WTC11 (cell line): ENCODE results near the gene PRKCZ. TPM values are rescaled to one million over a fixed set of nuclear protein-coding genes. Genes with fewer than 3 reads are reported as not detected.

Experiments used
- ATAC-seq: fragments of 200-7000 bp; cut with Tn5 transposase; 2 replicates; pipeline ENCODE4 v1.10.0; 2021; ENCODE audit warnings: mild to moderate bottlenecking, moderate library complexity
- CTCF ChIA-PET: fragments of 300-600 bp; sonication (Branson Sonifier 250); formaldehyde crosslinking; loops from one replicate; lab custom pipeline; 2021; ENCODE audit warnings: antibody characterized with exemption; lab: Charles Lee
- POLR2A ChIA-PET: fragments of 350-600 bp; sonication (Branson Sonifier 250); formaldehyde crosslinking; loops from one replicate; lab custom pipeline; 2021; ENCODE audit warnings: antibody characterized with exemption; lab: Charles Lee
- DNase-seq: peaks from one replicate; pipeline ENCODE4 v3.0.0; 2021; ENCODE audit warnings: low spot score
- H3K27ac Mint-ChIP-seq: 2 replicates; pipeline ENCODE4 v1.8.0; 2021; ENCODE audit warnings: mixed read lengths
- H3K27me3 Mint-ChIP-seq: 2 replicates; pipeline ENCODE4 v1.8.0; 2021; ENCODE audit warnings: low read depth, mild to moderate bottlenecking, moderate library complexity, mixed read lengths
- H3K36me3 Mint-ChIP-seq: 2 replicates; pipeline ENCODE4 v1.8.0; 2021; ENCODE audit warnings: mixed read lengths
- H3K4me1 Mint-ChIP-seq: 2 replicates; pipeline ENCODE4 v1.8.0; 2022; ENCODE audit warnings: mixed read lengths
- H3K4me3 Mint-ChIP-seq: 2 replicates; pipeline ENCODE4 v1.8.0; 2021; ENCODE audit warnings: mild to moderate bottlenecking, moderate library complexity, mixed read lengths
- H3K9me3 Mint-ChIP-seq: 2 replicates; pipeline ENCODE4 v1.8.0; 2021; ENCODE audit warnings: mixed read lengths
- CDX4 ChIP-seq: fragments of 250-450 bp; sonication (Bioruptor Pico); IDR thresholded peaks from 2 replicates; pipeline ENCODE4 v1.9.0; 2021; ENCODE audit warnings: moderate library complexity, mild to moderate bottlenecking, inconsistent platforms, borderline replicate concordance
- ELF4 ChIP-seq: sonication (generic); formaldehyde crosslinking; IDR thresholded peaks from 2 replicates; pipeline ENCODE4 v1.8.1; 2022; ENCODE audit warnings: low read depth, mild to moderate bottlenecking, moderate library complexity, missing genetic modification reagents
- ETV6 ChIP-seq: sonication (generic); formaldehyde crosslinking; IDR thresholded peaks from 2 replicates; pipeline ENCODE4 v1.8.1; 2022; ENCODE audit warnings: mild to moderate bottlenecking, missing genetic modification reagents
- FOXJ3 ChIP-seq: sonication (generic); formaldehyde crosslinking; IDR thresholded peaks from 2 replicates; pipeline ENCODE4 v1.9.0; 2021; ENCODE audit warnings: missing genetic modification reagents, mild to moderate bottlenecking, borderline replicate concordance
- FOXK1 ChIP-seq: sonication (generic); formaldehyde crosslinking; IDR thresholded peaks from 2 replicates; pipeline ENCODE4 v1.8.0; 2022; ENCODE audit warnings: mild to moderate bottlenecking, moderate library complexity, missing genetic modification reagents
- FOXP4 ChIP-seq: sonication (generic); formaldehyde crosslinking; IDR thresholded peaks from 2 replicates; pipeline ENCODE4 v1.8.0; 2022; ENCODE audit warnings: mild to moderate bottlenecking, missing genetic modification reagents
- GTF2I ChIP-seq: fragments of 250-450 bp; sonication (Bioruptor Pico); conservative IDR thresholded peaks from 2 replicates; pipeline ENCODE4 v1.4.0; 2021; ENCODE audit warnings: mild to moderate bottlenecking
- HMGA2 ChIP-seq: fragments of 250-450 bp; sonication (Bioruptor Pico); IDR thresholded peaks from 2 replicates; pipeline ENCODE4 v1.4.0; 2021; ENCODE audit warnings: mild to moderate bottlenecking, moderate library complexity
- JUN ChIP-seq: sonication (generic); formaldehyde crosslinking; IDR thresholded peaks from 2 replicates; pipeline ENCODE4 v1.8.0; 2023; ENCODE audit warnings: mild to moderate bottlenecking, missing genetic modification reagents
- MYBL2 ChIP-seq: sonication (generic); formaldehyde crosslinking; IDR thresholded peaks from 2 replicates; pipeline ENCODE4 v1.8.1; 2023; ENCODE audit warnings: mild to moderate bottlenecking, moderate library complexity, missing genetic modification reagents
- NFE2L1 ChIP-seq: sonication (generic); formaldehyde crosslinking; IDR thresholded peaks from 2 replicates; pipeline ENCODE4 v1.8.1; 2023; ENCODE audit warnings: missing genetic modification reagents
- NR1H2 ChIP-seq: sonication (generic); formaldehyde crosslinking; IDR thresholded peaks from 2 replicates; pipeline ENCODE4 v1.9.0; 2021; ENCODE audit warnings: mild to moderate bottlenecking, moderate library complexity, missing genetic modification reagents
- RELA ChIP-seq: sonication (generic); formaldehyde crosslinking; IDR thresholded peaks from 2 replicates; pipeline ENCODE4 v1.8.1; 2022; ENCODE audit warnings: missing genetic modification reagents, mild to moderate bottlenecking, borderline replicate concordance
- RORB ChIP-seq: fragments of 250-450 bp; sonication (Bioruptor Pico); IDR thresholded peaks from 2 replicates; pipeline ENCODE4 v1.9.0; 2021; ENCODE audit warnings: mild to moderate bottlenecking
- SP1 ChIP-seq: sonication (generic); formaldehyde crosslinking; conservative IDR thresholded peaks from 2 replicates; pipeline ENCODE4 v1.8.1; 2022; ENCODE audit warnings: missing genetic modification reagents
- TP53 ChIP-seq: sonication (generic); formaldehyde crosslinking; IDR thresholded peaks from 2 replicates; pipeline ENCODE4 v1.8.1; 2023; ENCODE audit warnings: mild to moderate bottlenecking, missing genetic modification reagents
- ZNF423 ChIP-seq: fragments of 250-450 bp; sonication (Bioruptor Pico); IDR thresholded peaks from 2 replicates; pipeline ENCODE4 v2.1.2; 2022; ENCODE audit warnings: mild to moderate bottlenecking, moderate library complexity
- ZSCAN18 ChIP-seq: fragments of 250-450 bp; sonication (Bioruptor Pico); IDR thresholded peaks from 2 replicates; pipeline ENCODE4 v2.1.2; 2022; ENCODE audit warnings: mild to moderate bottlenecking, moderate library complexity
- total RNA-seq: library from RNA; stranded (reverse); gene quantifications from 3 replicates; pipeline ENCODE4 v1.2.3, GENCODE V29; 2021
- TF ChIP-seq, protein P1 (sequence below): fragments of 250-450 bp; sonication (Bioruptor Pico); conservative IDR thresholded peaks from 2 replicates; pipeline ENCODE4 v1.9.0; 2021; ENCODE audit warnings: mild to moderate bottlenecking
- TF ChIP-seq, protein P2 (sequence below): sonication (generic); formaldehyde crosslinking; IDR thresholded peaks from 2 replicates; pipeline ENCODE4 v1.8.0; 2023; ENCODE audit warnings: missing genetic modification reagents
- TF ChIP-seq, protein P3 (sequence below): fragments of 200-600 bp; IDR thresholded peaks from 2 replicates; pipeline ENCODE4 v1.8.0; 2022; ENCODE audit warnings: antibody characterized with exemption

PRKCZ gene
- total RNA-seq, 1 experiment from 2014 or later = 52.5 TPM

DNA sequence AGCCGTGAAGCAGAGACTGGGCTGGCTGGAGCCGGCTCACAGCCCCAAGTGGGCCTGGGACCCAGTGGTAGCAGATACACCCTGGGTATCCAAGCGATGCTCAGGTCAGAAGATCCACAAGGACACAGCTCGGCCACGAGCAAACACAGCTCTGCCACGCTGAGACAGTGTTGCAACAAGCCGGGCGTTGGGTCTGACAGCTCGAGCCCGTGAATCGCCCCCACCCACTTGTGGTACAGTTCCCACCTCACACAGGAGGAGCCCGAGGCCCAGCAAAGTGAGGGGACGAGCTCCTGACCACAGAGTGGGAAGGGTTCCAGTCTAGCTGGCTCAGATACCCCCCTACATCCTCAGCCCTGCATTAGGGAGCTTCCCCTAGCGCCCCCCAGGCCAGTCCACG, 8.9 kb upstream of the PRKCZ start:
- H3K27me3 Mint-ChIP-seq = peaks cover 11% of the 10 kb centered on the region; the same call in 1 of the 2 replicates
- no peak for DNase-seq
- ChIA-PET CTCF (interaction anchor here (0.6 to 12.0 kb wide), 5 partner anchors 8 to 97 kb away, joined by 3 to 312 read pairs (median 3); no protein-coding TSS in a partner anchor), POLR2A (no interaction called here)
- H3K36me3 Mint-ChIP-seq = no peaks in the 10 kb centered on the region
- no peak overlapping the region for H3K27ac Mint-ChIP-seq
- H3K9me3 Mint-ChIP-seq = no peaks in the 10 kb centered on the region
- H3K4me1 Mint-ChIP-seq = 0 out of 2 replicates have a peak, but pooled peaks cover 3% of the 10 kb centered on the region
- no peak for ATAC-seq
- H3K4me3 Mint-ChIP-seq = no peak overlapping the region
- TF ChIP-seq JUN (CRISPR knock-in tag) (no peak), NR1H2 (CRISPR knock-in tag) (no peak), ELF4 (CRISPR knock-in tag) (no peak), RELA (CRISPR knock-in tag) (no peak), GTF2I (CRISPR knock-in tag) (no peak), NFE2L1 (CRISPR knock-in tag) (no peak), HMGA2 (CRISPR knock-in tag) (no peak), SP1 (CRISPR knock-in tag) (no peak), FOXP4 (no peak), TP53 (CRISPR knock-in tag) (no peak), FOXK1 (CRISPR knock-in tag) (no peak)
- TF ChIP-seq, protein P1, sequence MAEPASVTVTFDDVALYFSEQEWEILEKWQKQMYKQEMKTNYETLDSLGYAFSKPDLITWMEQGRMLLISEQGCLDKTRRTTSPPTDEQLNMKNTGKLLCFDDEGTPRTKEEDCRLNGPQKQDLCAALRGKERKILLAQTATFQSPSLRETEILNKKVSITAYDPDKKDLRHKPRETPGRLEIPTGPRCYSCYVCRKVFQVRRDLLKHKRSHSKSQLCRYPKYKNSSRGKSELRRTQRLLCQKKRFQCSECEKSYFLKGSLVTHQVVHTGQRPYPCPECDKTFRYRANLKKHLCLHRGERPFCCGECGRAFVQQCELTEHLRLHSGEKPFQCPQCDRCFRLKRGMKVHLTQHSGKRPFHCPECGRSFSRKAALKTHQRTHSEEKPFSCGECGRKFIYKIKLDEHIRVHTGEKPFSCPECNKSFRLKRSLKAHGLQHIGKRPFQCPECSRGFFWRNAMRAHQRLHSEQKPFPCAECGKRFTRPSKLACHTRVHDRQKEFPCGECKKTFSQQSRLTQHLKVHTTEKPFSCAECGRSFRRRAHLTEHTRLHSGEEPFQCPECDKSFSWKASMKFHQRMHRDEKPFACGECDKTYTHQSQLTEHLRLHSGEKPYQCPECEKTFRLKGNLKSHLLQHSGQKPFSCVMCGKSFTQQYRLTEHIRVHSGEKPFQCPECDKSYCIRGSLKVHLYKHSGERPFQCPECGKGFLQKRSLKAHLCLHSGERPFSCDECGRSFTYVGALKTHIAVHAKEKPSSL (CRISPR knock-in tag) = no peak
- TF ChIP-seq, protein P2, sequence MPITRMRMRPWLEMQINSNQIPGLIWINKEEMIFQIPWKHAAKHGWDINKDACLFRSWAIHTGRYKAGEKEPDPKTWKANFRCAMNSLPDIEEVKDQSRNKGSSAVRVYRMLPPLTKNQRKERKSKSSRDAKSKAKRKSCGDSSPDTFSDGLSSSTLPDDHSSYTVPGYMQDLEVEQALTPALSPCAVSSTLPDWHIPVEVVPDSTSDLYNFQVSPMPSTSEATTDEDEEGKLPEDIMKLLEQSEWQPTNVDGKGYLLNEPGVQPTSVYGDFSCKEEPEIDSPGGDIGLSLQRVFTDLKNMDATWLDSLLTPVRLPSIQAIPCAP (CRISPR knock-in tag) = no peak
- TF ChIP-seq, all 79 proteins: peak for 0

DNA sequence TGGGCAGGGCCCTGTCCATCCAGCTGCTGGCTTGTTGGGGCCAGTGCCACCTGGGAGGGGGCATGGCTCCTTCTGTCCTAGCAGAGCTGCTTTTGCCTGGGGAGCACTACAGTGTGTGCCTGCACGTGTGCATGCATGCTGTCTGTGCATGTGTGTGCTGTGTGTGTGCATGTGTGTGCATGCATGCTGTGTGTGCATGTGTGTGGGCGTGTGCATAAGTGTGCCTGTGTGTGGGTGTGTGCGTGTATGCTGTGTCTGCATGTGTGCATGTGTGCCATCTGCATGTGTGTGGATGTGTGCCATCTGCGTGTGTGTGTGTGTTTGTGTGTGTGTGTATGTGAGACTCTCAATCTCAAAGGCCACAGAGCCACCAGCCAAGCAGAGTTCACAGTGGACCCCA, 8.3 kb upstream of the PRKCZ start:
- no peak overlapping the region for H3K27ac Mint-ChIP-seq
- no peak for TF ChIP-seq ZNF423
- H3K36me3 Mint-ChIP-seq = no peaks in the 10 kb centered on the region
- peaks cover 11% of the 10 kb centered on the region; the same call in 1 of the 2 replicates for H3K27me3 Mint-ChIP-seq
- DNase-seq = no peak
- no peak for ATAC-seq
- peaks cover 3% of the 10 kb centered on the region; the same call in 1 of the 2 replicates for H3K4me1 Mint-ChIP-seq
- H3K4me3 Mint-ChIP-seq = no peak overlapping the region
- CTCF ChIA-PET = interaction anchor here (0.6 to 12.0 kb wide), 6 partner anchors 8 to 97 kb away, joined by 3 to 312 read pairs (median 4); no protein-coding TSS in a partner anchor
- no peaks in the 10 kb centered on the region for H3K9me3 Mint-ChIP-seq
- POLR2A ChIA-PET = interaction anchor here (0.7 kb wide), 1 partner anchor 83 kb away, joined by 4 read pairs; no protein-coding TSS in a partner anchor

DNA sequence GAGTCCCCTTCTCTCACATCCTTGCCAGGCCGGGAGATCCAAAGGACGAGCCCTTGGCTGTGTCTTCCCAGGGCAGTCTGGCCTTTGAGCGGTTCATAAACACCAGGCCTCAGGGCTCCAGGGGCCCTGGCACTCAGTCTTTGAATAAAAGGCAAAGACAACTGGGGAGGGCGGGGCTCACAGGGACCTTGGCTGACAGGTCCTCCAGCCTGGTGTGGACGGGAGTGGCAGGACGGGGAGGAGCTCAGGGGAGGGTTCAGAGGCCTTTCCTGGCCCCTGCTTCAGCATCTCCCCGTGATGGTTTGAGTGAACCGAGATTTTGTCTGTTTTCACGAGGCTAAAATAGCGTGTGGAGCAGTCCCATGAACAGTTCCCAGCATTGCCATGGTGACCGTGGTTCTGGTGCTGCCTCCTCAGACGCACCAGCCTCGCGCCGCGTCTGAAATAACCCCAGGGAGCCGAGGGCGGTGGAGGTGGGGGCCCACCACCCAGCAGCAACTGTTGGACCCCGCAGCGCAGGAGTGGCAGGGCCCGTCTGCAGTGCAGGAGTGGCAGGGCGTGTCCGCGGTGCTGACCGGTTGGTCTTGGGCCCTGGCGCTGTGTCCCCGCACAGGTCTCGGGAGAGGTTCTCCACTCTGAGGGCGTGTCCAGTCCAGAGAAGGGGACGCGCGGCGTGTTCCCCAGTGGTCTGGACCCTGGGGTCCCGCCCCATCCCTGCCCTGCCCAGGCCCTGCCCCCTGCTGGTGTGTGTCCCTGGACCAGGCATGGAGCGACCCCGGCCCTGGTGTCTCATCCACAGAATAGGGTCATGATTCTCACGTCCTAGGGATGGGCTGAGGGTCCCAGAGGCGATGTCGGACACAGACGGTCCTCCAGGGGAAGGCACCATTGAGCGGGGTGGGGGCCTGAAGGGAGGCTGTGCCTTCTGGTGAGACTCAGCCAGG, 7.1 kb upstream of the PRKCZ start:
- H3K27ac Mint-ChIP-seq = no peak overlapping the region
- no peak for DNase-seq
- H3K4me1 Mint-ChIP-seq = peaks cover 10% of the 10 kb centered on the region
- ATAC-seq = no peak
- ChIA-PET CTCF (interaction anchor here (1.8 to 12.0 kb wide), 10 partner anchors 9 to 156 kb away, joined by 4 to 312 read pairs (median 27); no protein-coding TSS in a partner anchor), POLR2A (interaction anchor here (0.6 to 2.3 kb wide), 3 partner anchors 82 to 99 kb away, joined by 3 to 11 read pairs (median 4); no protein-coding TSS in a partner anchor)
- no peaks in the 10 kb centered on the region for H3K9me3 Mint-ChIP-seq
- TF ChIP-seq ZSCAN18 (CRISPR knock-in tag) (no peak), MYBL2 (no peak), NFE2L1 (CRISPR knock-in tag) (no peak), CDX4 (CRISPR knock-in tag) (no peak), FOXJ3 (CRISPR knock-in tag) (no peak), RORB (CRISPR knock-in tag) (no peak), ELF4 (CRISPR knock-in tag) (no peak), ETV6 (no peak)
- TF ChIP-seq, protein P3, sequence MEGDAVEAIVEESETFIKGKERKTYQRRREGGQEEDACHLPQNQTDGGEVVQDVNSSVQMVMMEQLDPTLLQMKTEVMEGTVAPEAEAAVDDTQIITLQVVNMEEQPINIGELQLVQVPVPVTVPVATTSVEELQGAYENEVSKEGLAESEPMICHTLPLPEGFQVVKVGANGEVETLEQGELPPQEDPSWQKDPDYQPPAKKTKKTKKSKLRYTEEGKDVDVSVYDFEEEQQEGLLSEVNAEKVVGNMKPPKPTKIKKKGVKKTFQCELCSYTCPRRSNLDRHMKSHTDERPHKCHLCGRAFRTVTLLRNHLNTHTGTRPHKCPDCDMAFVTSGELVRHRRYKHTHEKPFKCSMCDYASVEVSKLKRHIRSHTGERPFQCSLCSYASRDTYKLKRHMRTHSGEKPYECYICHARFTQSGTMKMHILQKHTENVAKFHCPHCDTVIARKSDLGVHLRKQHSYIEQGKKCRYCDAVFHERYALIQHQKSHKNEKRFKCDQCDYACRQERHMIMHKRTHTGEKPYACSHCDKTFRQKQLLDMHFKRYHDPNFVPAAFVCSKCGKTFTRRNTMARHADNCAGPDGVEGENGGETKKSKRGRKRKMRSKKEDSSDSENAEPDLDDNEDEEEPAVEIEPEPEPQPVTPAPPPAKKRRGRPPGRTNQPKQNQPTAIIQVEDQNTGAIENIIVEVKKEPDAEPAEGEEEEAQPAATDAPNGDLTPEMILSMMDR = no peak
- H3K4me3 Mint-ChIP-seq = no peak overlapping the region
- peaks cover 11% of the 10 kb centered on the region; the same call in 1 of the 2 replicates for H3K27me3 Mint-ChIP-seq
- H3K36me3 Mint-ChIP-seq = no peaks in the 10 kb centered on the region
